NCI-H1092 (cell line): Measurements from ENCODE around the gene KISS1R.
A peak's percentile ranks its signal among the peaks of the same experiment; 100 is the strongest.

ENCODE experiments used
- DNase-seq: peaks from one replicate; lab custom pipeline; 2025; lab: John Stamatoyannopoulos, UW

KISS1R gene

DNA sequence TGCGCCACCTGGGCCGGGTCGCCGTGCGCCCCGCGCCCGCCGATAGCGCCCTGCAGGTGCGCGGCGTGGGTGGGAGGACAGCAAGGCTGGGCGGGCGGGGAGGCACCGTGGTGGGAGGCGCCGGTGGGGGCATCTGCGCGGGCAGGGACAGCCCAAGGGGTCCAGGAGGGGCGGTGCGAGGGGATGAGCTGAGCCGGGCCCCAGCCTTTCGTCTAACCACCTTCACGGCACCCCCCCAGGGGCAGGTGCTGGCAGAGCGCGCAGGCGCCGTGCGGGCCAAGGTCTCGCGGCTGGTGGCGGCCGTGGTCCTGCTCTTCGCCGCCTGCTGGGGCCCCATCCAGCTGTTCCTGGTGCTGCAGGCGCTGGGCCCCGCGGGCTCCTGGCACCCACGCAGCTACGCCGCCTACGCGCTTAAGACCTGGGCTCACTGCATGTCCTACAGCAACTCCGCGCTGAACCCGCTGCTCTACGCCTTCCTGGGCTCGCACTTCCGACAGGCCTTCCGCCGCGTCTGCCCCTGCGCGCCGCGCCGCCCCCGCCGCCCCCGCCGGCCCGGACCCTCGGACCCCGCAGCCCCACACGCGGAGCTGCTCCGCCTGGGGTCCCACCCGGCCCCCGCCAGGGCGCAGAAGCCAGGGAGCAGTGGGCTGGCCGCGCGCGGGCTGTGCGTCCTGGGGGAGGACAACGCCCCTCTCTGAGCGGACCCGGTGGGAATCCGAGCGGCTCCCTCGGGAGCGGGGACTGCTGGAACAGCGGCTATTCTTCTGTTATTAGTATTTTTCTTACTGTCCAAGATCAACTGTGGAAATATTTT is 3.1 kb downstream of the KISS1R start:
- DNase-seq: no peak

- no peak for DNase-seq
Observed at GRCh38 chr19:924553-925086, 7.5 kb downstream of the KISS1R start.

GRCh38 chr19:925087-925525 is 8.0 kb downstream of the KISS1R start:
- no peak for DNase-seq

DNA sequence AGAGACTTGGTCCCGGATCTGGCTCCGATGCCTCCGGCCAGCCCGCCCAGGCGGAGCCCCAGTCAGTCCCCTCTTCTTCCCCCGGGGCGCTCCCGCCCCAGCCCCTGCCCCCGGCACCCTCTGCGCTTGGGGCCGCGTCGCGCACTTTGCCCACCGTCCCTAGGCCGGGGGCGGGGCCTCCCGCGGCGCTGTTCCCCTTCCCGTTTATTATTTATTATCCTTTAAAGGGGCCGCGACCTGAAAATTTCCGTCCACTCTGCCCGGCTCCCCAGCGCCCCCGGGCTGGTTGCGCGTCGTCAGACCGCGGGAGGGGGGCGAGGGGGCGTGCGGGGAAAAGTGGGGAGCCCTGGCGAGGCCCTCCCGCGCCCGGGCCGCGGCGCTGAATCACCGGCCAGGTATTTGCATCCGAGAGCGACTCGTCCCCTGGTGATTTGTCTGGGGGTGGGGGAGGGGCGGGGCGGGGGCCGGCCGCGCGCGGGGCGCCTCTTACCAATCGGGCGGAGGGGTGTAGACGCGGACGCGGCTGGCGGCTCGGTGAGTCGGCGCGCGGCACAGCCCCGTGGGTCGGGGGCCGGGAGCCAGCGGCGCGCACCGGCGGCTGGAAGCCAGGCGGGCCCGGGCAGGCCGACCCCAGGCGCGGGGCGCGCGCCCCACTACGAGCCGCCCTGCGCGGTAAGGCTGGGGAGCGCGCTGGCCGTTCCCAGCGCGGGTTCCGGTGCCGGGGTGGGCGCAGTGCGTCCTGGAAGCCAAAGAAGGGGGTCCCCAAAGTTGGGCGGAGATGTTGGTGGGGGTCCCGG is 8.6 kb downstream of the KISS1R start, which contains the start of gene ARID3A:
Gene ARID3A (plus strand): TSS at position 510 of the 797 bp plus-strand sequence. CDS start 3,494 bp downstream, outside the sequence.
- peak; percentile 77 for DNase-seq

DNA sequence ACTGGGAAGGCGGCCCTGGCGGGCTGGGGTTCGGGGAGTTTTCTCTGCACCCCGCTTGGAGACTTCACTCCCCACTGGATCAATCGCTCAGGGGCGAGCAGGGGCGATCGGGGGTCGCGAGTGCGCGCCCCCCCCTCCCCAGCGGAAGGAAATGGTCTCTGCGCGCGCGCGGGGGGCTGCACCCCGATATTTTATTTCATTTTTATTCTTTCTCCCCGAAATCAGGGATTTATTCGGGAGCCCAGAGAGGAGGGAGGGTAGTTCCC is 9.1 kb downstream of the KISS1R start:
- DNase-seq: no peak

GRCh38 chr19:926589-927350 is 9.6 kb downstream of the KISS1R start:
- DNase-seq: no peak

- DNase-seq: no peak
Observed at GRCh38 chr19:927351-927779, 10.2 kb downstream of the KISS1R start.

- DNase-seq: no peak
Observed at GRCh38 chr19:927780-928401, 10.8 kb downstream of the KISS1R start.

DNA sequence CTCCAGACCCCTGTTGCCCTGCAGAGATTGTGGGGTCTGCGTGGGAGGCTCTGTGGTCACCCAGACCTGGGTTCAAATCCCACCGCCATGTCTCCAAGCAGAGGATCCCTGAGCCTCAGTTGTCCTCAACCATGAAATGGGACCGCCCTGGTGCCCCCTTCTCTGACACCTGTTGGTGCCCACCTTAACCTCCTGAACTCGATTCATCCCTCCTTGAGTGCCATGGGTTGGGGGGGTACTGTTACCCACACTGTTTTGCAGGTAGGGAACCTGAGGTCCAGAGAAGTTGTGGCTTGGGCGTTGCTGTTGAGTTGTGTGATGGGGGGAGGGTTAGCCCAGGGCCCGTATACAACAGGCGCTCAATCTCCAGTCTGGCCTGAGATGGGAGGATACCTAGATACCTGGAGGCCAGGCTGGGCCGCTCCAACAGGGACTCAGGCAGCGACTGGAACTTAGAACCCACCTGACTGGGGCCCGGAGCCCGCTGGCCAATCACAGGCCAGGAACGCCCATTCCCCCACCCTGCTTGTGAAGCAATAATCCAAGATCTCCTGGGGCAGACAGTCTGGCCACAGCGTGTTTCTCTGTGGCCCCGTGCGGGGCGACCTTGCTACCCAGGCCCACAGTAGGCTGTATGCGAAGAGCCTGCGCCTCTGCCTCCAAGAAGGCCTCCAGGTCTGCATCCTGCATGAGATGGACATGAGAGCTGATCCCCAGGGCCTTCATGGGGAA is 11.5 kb downstream of the KISS1R start:
- no peak for DNase-seq

GRCh38 chr19:929203-929890 is 12.2 kb downstream of the KISS1R start:
- no peak for DNase-seq

- no peak for DNase-seq
Observed at GRCh38 chr19:929891-930258, 12.7 kb downstream of the KISS1R start.

DNA sequence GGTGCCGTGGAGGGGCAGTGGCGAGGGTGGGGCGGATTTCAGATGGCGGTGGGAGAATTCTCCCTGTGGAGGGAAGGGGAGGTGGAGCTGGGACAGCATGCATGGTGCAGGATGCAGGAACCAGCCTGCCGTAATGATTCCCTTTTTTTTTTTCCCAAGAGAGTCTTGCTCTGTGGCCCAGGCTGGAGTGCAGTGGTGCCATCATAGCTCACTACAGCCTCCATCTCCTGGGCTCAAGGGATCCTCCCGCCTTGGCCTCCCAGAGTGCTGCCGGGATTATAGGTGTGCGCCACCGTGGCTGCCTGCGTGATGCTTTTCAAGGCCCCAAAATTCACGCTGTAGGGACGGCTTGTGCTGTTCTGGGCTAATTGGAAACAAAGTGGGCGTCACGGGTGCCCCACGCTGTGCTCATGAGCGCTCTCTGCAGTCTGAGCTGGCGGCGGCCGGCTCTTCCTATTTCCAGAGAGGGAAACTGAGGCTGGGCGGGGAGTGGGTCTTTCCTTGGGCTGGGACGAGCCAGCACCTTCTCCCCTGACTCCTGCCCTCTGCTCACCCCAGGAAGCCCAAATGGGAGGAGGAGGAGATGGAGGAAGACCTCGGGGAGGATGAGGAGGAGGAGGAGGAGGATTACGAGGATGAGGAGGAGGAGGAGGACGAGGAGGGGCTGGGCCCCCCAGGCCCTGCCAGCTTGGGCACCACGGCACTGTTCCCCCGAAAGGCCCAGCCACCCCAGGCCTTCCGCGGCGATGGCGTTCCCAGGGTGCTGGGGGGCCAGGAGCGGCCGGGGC is 14.9 kb downstream of the KISS1R start:
- no peak for DNase-seq

- no peak for DNase-seq
Observed at GRCh38 chr19:932648-933552, 15.8 kb downstream of the KISS1R start.

DNA sequence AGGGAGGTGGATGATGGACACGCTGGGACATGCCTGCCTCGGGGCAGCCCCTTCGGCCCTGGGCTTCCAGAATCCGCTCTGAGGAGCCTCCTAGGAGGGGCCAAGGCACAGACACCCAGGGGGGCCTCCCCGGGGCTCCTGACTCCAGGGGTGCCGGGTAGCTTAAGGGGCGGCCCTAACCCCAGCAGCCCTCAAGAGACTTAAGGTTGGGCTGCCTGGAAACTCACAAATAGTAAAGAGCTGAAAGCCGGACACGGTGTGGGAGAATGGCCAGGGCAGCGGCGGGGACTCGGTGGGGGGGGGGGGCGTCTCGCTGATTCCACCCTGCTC is 16.4 kb downstream of the KISS1R start:
- DNase-seq: no peak

DNA sequence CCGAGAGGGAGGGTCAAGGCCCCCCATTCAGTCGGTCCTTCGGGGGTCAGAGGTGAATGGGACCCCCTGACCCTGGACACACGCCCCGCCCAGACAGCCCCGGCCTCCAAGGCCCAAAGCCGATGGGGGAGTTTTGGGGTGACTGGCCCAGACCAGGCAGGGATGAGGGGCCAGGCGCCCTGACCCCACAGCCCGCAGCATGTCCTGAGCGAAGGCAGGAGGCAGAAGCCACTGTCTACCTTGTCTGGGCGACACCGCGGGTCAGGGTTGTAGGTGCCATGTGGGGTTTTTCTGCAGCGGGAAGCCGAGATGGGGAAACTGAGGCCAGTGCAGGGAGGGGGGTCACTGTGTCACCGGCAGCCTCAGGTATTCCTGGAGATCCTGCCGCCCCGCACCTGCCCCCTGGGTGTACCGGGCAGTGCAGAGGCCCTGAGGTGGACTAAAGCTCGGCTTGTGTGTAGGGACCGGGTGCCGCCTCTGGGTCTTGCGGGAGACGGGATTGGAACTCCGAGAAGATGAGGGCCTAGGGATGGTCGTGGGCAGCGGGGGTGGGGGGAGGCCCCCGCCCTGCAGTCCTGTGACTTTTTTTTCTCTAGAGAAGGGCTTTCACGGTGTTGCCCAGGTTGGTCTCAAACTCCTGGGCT is 17.2 kb downstream of the KISS1R start:
- DNase-seq: no peak

DNA sequence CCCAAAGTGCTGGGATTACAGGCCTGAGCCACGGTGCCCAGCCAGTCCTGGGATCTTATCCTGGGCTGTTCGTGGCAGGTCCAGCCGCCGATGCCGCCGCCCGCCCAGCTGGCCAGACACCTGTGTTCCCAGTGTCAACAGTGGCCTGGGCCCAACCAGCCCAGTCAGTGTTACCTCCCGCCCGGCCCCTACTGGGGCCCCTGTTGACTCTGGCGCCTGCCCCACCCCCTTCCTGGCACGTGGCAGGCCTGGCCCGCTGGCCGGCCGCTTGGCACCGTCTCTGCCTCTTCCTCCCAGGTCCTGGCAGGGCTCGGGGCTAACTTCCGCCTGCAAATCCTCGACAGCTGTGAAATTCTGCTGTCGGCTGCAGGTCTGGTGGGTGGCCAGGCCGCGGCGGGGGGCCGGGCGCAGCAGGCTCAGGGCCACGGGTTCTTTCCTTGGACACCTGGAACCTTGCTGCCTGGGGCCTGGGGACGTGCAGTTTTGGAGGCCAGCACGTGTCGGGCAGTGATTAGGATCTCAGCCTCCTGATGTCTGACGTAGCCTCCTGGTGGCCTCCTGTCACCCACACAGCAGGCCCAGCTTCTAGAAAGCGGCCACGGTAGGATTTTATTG is 17.8 kb downstream of the KISS1R start:
- DNase-seq: peak; percentile 78

GRCh38 chr19:936175-936546 is 19.0 kb downstream of the KISS1R start:
- no peak for DNase-seq

DNA sequence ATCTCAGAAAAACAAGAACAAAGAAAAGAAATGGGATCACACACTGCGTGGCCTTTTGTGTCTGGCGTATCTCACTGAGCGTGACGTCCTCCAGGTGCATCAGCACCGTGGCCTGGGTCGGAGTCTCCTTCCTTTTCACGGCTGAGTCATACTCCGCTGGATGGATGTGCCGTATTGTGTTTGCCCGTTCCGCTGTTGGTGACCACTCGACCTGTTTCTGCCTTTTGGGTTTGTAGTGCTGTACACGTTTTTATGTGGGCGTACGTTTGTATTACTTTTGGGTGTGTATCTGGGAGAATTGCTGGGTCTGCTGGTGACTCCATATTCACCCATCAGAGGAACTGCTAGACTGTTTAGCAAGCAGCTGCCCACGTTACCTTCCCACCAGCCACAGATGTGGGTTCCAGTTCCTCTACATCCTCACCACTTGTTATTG is 20.1 kb downstream of the KISS1R start:
- no peak for DNase-seq
